Measurements from ENCODE around the gene SHC2.
"Not testable (repeated sequence)": the region's sequence is repeated elsewhere in the genome, so short reads cannot be mapped to it uniquely, and the experiment has no call there.

Gene SHC2

DNA sequence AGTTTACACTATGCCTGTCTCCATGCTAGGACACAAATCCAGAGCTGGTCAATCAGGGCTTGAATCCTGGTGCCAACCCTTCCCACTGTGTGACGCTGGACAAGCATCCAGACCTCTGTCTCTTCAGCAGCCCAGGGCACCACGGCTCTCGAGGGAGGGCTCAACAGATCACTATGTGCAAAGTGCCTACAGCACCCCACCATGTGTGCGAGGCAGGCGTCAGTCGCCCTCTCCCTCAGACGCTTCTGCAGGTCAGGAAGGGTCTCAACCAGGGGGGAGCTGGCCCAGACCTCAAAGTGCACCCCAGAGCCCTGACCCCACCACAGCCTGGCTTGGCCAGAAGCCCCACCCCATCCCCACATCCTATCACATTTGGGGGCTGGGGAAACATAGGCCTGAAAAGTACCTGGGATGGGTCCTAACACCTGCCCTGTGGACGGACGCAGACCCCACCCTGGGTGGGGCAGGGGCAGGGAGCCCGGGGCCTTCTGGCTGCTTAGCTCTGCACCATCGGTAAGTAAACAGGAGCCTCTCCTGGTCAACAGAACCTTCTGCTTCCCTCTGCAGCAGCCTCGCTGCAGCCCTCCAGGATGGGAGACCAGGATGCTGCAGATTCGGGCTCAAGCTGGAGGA, 49.0 kb downstream of the SHC2 start:
- Histone ChIP-seq H3K27me3 (ENCODE audit: control insufficient read depth, low read length) (peaks cover 11% of the 10 kb centered on the region), H3K9me3 (ENCODE audit: control insufficient read depth, insufficient read depth, low read length) (no peaks in the 10 kb centered on the region), H3K4me1 (ENCODE audit: control insufficient read depth, low read length) (peaks cover 12% of the 10 kb centered on the region), H4K20me1 (ENCODE audit: control insufficient read depth, insufficient read depth, low read depth, low read length) (no peaks in the 10 kb centered on the region), H3K4me2 (ENCODE audit: low read length) (no peak overlapping the region), H3K27ac (ENCODE audit: low read depth, low read length) (no peak overlapping the region), H3K4me3 (ENCODE audit: low read length) (no peak overlapping the region), H3K36me3 (ENCODE audit: control insufficient read depth, low read length) (no peaks in the 10 kb centered on the region), H3K9me2 (replicated peaks; ENCODE audit: control insufficient read depth, low read length) (no peaks in the 10 kb centered on the region), H3F3A (ENCODE audit: control insufficient read depth, insufficient read depth) (no peaks in the 10 kb centered on the region; the same call in 1 of the 2 replicates), H3K79me2 (ENCODE audit: control insufficient read depth, low read length) (no peaks in the 10 kb centered on the region)
- no peak for TF ChIP-seq EZH2phosphoT487 (IDR thresholded peaks at IDR 0.05; ENCODE audit: borderline replicate concordance, low read length)
- TF ChIP-seq, protein P1, sequence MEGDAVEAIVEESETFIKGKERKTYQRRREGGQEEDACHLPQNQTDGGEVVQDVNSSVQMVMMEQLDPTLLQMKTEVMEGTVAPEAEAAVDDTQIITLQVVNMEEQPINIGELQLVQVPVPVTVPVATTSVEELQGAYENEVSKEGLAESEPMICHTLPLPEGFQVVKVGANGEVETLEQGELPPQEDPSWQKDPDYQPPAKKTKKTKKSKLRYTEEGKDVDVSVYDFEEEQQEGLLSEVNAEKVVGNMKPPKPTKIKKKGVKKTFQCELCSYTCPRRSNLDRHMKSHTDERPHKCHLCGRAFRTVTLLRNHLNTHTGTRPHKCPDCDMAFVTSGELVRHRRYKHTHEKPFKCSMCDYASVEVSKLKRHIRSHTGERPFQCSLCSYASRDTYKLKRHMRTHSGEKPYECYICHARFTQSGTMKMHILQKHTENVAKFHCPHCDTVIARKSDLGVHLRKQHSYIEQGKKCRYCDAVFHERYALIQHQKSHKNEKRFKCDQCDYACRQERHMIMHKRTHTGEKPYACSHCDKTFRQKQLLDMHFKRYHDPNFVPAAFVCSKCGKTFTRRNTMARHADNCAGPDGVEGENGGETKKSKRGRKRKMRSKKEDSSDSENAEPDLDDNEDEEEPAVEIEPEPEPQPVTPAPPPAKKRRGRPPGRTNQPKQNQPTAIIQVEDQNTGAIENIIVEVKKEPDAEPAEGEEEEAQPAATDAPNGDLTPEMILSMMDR (IDR thresholded peaks at IDR 0.05; ENCODE audit: low read depth, low read length, poor library complexity, severe bottlenecking), result no peak

DNA sequence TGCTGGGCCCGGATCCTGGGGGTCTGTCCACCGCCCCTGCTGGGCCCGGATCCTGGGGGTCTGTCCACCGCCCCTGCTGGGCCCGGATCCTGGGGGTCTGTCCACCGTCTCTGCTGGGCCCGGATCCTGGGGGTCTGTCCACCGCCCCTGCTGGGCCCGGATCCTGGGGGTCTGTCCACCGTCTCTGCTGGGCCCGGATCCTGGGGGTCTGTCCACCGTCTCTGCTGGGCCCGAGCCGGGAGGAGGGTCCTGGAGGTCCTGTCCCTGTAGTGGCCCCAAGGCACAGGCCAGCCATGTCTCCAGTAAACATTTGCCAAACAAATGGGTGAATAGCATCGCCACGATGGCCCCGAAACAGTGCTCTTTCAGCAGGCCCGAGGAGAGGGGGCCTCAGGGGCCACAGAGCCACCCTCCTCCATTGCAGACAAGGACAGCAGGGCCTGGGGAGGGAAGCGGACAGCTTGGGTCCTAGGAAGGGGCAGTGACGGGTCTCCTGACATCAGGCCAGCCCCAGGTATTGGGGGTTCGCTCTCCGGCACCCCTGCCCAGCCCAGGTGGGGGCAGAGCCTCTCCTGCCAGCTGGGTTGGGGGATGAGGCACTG, 49.6 kb downstream of the SHC2 start:
- not testable (repeated sequence) for H3K36me3 ChIP-seq (ENCODE audit: control insufficient read depth, low read length); H3K4me3 ChIP-seq (ENCODE audit: low read length); H3K4me2 ChIP-seq (ENCODE audit: low read length); H3F3A ChIP-seq (ENCODE audit: control insufficient read depth, insufficient read depth); H3K9me2 ChIP-seq (replicated peaks; ENCODE audit: control insufficient read depth, low read length); H3K79me2 ChIP-seq (ENCODE audit: control insufficient read depth, low read length); H4K20me1 ChIP-seq (ENCODE audit: control insufficient read depth, insufficient read depth, low read depth, low read length); H3K27ac ChIP-seq (ENCODE audit: low read depth, low read length); H3K9me3 ChIP-seq (ENCODE audit: control insufficient read depth, insufficient read depth, low read length)
- Histone ChIP-seq H3K27me3 (ENCODE audit: control insufficient read depth, low read length) (peaks cover 11% of the 10 kb centered on the region), H3K4me1 (ENCODE audit: control insufficient read depth, low read length) (peaks cover 12% of the 10 kb centered on the region)

- H3K79me2 ChIP-seq (ENCODE audit: control insufficient read depth, low read length), result no peaks in the 10 kb centered on the region
These were observed 50.5 kb downstream of the SHC2 start for GRCh38 chr19:410243-410781.

More at GRCh38 chr19:410243-410781, 50.5 kb downstream of the SHC2 start:
- Histone ChIP-seq H3K4me3 (ENCODE audit: low read length) (no peak overlapping the region), H3K36me3 (ENCODE audit: control insufficient read depth, low read length) (no peaks in the 10 kb centered on the region), H3K27me3 (ENCODE audit: control insufficient read depth, low read length) (peaks cover 11% of the 10 kb centered on the region), H3K4me2 (ENCODE audit: low read length) (no peak overlapping the region), H4K20me1 (ENCODE audit: control insufficient read depth, insufficient read depth, low read depth, low read length) (no peaks in the 10 kb centered on the region), H3F3A (ENCODE audit: control insufficient read depth, insufficient read depth) (no peaks in the 10 kb centered on the region; the same call in 1 of the 2 replicates), H3K4me1 (ENCODE audit: control insufficient read depth, low read length) (peaks cover 12% of the 10 kb centered on the region), H3K27ac (ENCODE audit: low read depth, low read length) (no peak overlapping the region), H3K9me3 (ENCODE audit: control insufficient read depth, insufficient read depth, low read length) (no peaks in the 10 kb centered on the region), H3K9me2 (replicated peaks; ENCODE audit: control insufficient read depth, low read length) (no peaks in the 10 kb centered on the region)
- TF ChIP-seq, protein P1 (IDR thresholded peaks at IDR 0.05; ENCODE audit: low read depth, low read length, poor library complexity, severe bottlenecking), result no peak
- TF ChIP-seq EZH2phosphoT487 (IDR thresholded peaks at IDR 0.05; ENCODE audit: borderline replicate concordance, low read length), result no peak
